ENCODE data around the gene MIA2. TPM values are rescaled to one million over a fixed set of nuclear protein-coding genes. Genes with fewer than 3 reads are reported as not detected.

MIA2 gene
- total and polyA plus RNA-seq, 2 donors, result 22.9 to 41.2 TPM

DNA sequence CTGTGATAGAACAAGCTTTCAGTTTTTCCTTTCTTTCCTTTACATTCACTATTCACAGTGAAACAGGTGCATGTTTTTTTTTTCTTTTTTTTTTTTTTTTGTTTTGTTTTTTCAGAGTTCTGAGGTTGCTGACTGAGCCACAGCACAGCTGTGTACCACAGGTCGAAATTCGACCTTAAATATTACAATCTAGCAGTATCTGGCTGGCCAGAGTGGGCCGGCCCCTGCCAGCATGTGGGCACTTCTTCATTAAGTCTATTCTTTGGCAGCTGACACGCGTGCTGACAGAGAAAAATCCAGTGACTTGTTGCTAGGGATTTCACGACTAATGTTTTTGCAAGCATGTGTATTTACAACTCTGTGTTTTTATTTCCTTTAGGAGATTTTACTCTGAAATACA, 164.7 kb downstream of the MIA2 start:
- Histone ChIP-seq H3K4me1 (ENCODE audit: control insufficient read depth in 2 of 2, insufficient read depth in 2 of 2, low read length in 2 of 2) (peaks cover 9% of the 10 kb centered on the region in 2 donors), H3K27ac (ENCODE audit: low read depth in 1 of 2, low read length in 1 of 2) (peak overlapping the region; percentile 15 to 76), H3K4me3 (ENCODE audit: low read length in 2 of 2) (no peak overlapping the region), H3K9me3 (ENCODE audit: control insufficient read depth in 2 of 2, insufficient read depth in 1 of 2, low read length in 1 of 2) (no peaks in the 10 kb centered on the region), H3K36me3 (ENCODE audit: control insufficient read depth in 2 of 2, insufficient read depth in 2 of 2, low read length in 1 of 2) (peaks cover 7 to 13% of the 10 kb centered on the region in 2 donors), H3K27me3 (ENCODE audit: control insufficient read depth in 2 of 2, insufficient read depth in 1 of 2, low read length in 1 of 2) (no peaks in the 10 kb centered on the region)
- WGBS, result 58% methylated on average over 6 of the region's 6 CpGs
- peak in 2 of 9 donors; percentile 9 to 48 for DNase-seq (ENCODE audit: low read depth in 6 of 9, low spot score in 9 of 9)

DNA sequence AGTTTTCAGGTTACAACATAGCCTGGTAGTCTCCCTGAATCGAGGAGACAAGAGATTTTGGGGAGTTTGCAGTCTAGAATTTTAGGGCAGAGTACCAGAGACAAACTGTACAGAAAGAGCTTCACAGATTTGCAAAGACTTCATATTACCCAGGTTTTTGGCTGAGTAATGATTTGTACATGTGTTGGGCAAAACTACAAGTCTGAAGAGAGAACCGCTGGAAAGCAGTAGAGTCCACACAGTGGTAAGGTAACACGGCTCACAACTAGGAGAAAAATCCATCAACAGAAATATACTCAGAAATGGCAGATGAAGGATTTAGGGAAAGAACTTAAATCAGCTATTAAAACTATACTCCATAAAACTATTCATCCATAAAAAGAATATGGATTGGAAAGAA, 172.8 kb downstream of the MIA2 start:
- no peaks in the 10 kb centered on the region for H3K27me3 ChIP-seq (ENCODE audit: control insufficient read depth in 2 of 2, insufficient read depth in 1 of 2, low read length in 1 of 2)
- 99% methylated on average over 3 of the region's 3 CpGs for WGBS
- H3K4me1 ChIP-seq (ENCODE audit: control insufficient read depth in 2 of 2, insufficient read depth in 2 of 2, low read length in 2 of 2), result no peaks in the 10 kb centered on the region
- no peak overlapping the region for H3K27ac ChIP-seq (ENCODE audit: low read depth in 1 of 2, low read length in 1 of 2)
- H3K4me3 ChIP-seq (ENCODE audit: low read length in 2 of 2), result no peak overlapping the region
- peaks cover 0 to 4% of the 10 kb centered on the region in 2 donors for H3K9me3 ChIP-seq (ENCODE audit: control insufficient read depth in 2 of 2, insufficient read depth in 1 of 2, low read length in 1 of 2)
- no peak for DNase-seq (ENCODE audit: low read depth in 6 of 9, low spot score in 9 of 9)
- H3K36me3 ChIP-seq (ENCODE audit: control insufficient read depth in 2 of 2, insufficient read depth in 2 of 2, low read length in 1 of 2), result no peaks in the 10 kb centered on the region

DNA sequence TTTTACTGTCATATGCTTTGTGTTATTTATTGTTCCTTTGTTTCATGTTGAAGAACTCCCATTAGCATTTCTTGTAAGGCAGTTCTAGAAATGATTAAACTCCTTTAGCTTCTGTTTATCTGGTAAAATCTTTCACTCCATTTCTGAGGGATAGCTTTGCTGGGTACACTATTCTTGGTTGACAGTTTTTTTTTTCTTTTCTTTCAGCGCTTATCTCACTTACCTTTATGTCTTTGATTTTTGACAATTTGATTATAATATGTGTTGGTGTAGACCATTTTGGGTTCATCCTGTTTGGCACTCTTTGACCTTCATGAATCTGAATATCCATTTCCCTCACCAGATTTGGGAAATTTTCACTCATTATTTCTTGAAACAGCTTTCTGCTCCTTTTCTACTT, 182.4 kb downstream of the MIA2 start:
- Histone ChIP-seq H3K27me3 (ENCODE audit: control insufficient read depth in 2 of 2, insufficient read depth in 1 of 2, low read length in 1 of 2) (no peaks in the 10 kb centered on the region), H3K9me3 (ENCODE audit: control insufficient read depth in 2 of 2, insufficient read depth in 1 of 2, low read length in 1 of 2) (peaks cover 3 to 14% of the 10 kb centered on the region in 2 donors)

DNA sequence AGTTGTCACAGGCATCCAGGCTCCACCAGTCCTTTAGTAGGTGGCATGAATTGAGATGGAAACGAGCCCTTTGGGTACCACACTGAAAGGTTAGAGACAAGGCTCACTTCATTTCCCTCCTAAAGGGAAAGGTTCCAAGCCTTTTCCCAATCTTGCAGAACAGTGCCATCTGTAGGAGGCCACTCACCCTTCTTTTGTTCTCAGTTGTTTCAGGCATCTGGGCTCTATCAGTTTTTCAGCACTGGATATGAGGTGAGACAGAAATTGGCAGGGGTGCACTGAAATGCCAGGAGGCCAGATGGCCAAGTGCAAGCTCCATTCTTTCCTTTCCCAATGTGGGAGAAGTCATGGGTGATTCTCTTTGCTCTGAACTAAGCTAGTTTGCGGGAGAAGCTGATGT, 183.3 kb downstream of the MIA2 start:
- H3K36me3 ChIP-seq (ENCODE audit: control insufficient read depth in 2 of 2, insufficient read depth in 2 of 2, low read length in 1 of 2), result peaks cover 4 to 5% of the 10 kb centered on the region in 2 donors
- peaks cover 3 to 9% of the 10 kb centered on the region in 2 donors for H3K9me3 ChIP-seq (ENCODE audit: control insufficient read depth in 2 of 2, insufficient read depth in 1 of 2, low read length in 1 of 2)
- H3K27me3 ChIP-seq (ENCODE audit: control insufficient read depth in 2 of 2, insufficient read depth in 1 of 2, low read length in 1 of 2), result no peaks in the 10 kb centered on the region
- peaks cover 0 to 3% of the 10 kb centered on the region in 2 donors for H3K4me1 ChIP-seq (ENCODE audit: control insufficient read depth in 2 of 2, insufficient read depth in 2 of 2, low read length in 2 of 2)
- DNase-seq (ENCODE audit: low read depth in 6 of 9, low spot score in 9 of 9), result no peak
- no peak overlapping the region for H3K4me3 ChIP-seq (ENCODE audit: low read length in 2 of 2)
- 97% methylated on average over 2 of the region's 2 CpGs for WGBS
- H3K27ac ChIP-seq (ENCODE audit: low read depth in 1 of 2, low read length in 1 of 2), result no peak overlapping the region

More for the DNA sequence above, 182.4 kb downstream of the MIA2 start:
- DNase-seq (ENCODE audit: low read depth in 6 of 9, low spot score in 9 of 9), result peak in 1 of 9 donors; percentile 15
- Histone ChIP-seq H3K4me3 (ENCODE audit: low read length in 2 of 2) (no peak overlapping the region), H3K27ac (ENCODE audit: low read depth in 1 of 2, low read length in 1 of 2) (no peak overlapping the region), H3K36me3 (ENCODE audit: control insufficient read depth in 2 of 2, insufficient read depth in 2 of 2, low read length in 1 of 2) (peaks cover 4 to 5% of the 10 kb centered on the region in 2 donors), H3K4me1 (ENCODE audit: control insufficient read depth in 2 of 2, insufficient read depth in 2 of 2, low read length in 2 of 2) (peaks cover 0 to 3% of the 10 kb centered on the region in 2 donors)
- 97% methylated on average over 1 of the region's 1 CpG for WGBS

DNA sequence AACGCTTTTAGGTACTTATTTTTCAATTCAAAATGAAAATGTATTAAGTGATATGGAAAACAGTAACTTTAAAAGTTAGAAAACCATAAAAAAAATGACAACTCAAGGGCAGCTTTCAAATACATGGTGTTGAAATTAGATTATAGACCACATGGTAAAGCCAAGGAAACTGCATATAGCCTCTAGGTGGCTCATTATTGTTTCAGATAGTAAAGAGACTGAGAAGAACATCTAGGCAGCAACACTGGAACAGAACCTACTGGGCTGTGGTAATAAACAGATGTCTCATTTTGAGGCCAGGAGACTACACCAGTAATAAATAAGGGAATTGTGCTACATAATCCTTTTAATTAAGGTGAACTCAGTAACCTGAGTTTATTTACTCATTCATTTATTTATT, 185.6 kb downstream of the MIA2 start:
- Histone ChIP-seq H3K27ac (ENCODE audit: low read depth in 1 of 2, low read length in 1 of 2) (no peak overlapping the region), H3K27me3 (ENCODE audit: control insufficient read depth in 2 of 2, insufficient read depth in 1 of 2, low read length in 1 of 2) (no peaks in the 10 kb centered on the region), H3K9me3 (ENCODE audit: control insufficient read depth in 2 of 2, insufficient read depth in 1 of 2, low read length in 1 of 2) (peaks cover 3 to 9% of the 10 kb centered on the region in 2 donors), H3K4me1 (ENCODE audit: control insufficient read depth in 2 of 2, insufficient read depth in 2 of 2, low read length in 2 of 2) (peaks cover 0 to 3% of the 10 kb centered on the region in 2 donors), H3K4me3 (ENCODE audit: low read length in 2 of 2) (no peak overlapping the region), H3K36me3 (ENCODE audit: control insufficient read depth in 2 of 2, insufficient read depth in 2 of 2, low read length in 1 of 2) (peaks cover 4 to 5% of the 10 kb centered on the region in 2 donors)
- 99% methylated on average over 1 of the region's 1 CpG for WGBS
- DNase-seq (ENCODE audit: low read depth in 6 of 9, low spot score in 9 of 9), result no peak

DNA sequence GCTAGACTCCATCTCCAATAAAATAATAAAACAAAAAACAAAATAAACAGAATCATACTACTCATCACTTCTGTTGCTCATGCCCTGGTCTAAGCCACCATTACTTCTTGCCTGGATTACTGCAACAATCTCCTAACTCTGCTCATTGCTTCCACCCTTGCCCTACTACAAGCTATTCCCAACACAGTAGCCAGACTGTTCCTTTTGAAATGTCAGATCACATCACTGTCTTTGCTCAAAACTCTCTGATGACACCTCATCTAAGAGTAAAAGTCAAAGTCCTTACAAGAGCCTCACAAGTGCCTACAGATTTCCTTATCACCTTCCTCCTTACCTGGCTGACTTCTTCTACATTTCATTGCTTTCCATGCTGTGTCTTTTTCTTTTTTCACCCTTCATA, 188.5 kb downstream of the MIA2 start:
- Histone ChIP-seq H3K4me3 (ENCODE audit: low read length in 2 of 2) (no peak overlapping the region), H3K9me3 (ENCODE audit: control insufficient read depth in 2 of 2, insufficient read depth in 1 of 2, low read length in 1 of 2) (peaks cover 0 to under 1% of the 10 kb centered on the region in 2 donors), H3K4me1 (ENCODE audit: control insufficient read depth in 2 of 2, insufficient read depth in 2 of 2, low read length in 2 of 2) (peaks cover 6 to 8% of the 10 kb centered on the region in 2 donors), H3K27ac (ENCODE audit: low read depth in 1 of 2, low read length in 1 of 2) (peak overlapping the region in 1 of 2 donors; percentile 18), H3K36me3 (ENCODE audit: control insufficient read depth in 2 of 2, insufficient read depth in 2 of 2, low read length in 1 of 2) (peaks cover 0 to under 1% of the 10 kb centered on the region in 2 donors), H3K27me3 (ENCODE audit: control insufficient read depth in 2 of 2, insufficient read depth in 1 of 2, low read length in 1 of 2) (no peaks in the 10 kb centered on the region)
- no peak for DNase-seq (ENCODE audit: low read depth in 6 of 9, low spot score in 9 of 9)

DNA sequence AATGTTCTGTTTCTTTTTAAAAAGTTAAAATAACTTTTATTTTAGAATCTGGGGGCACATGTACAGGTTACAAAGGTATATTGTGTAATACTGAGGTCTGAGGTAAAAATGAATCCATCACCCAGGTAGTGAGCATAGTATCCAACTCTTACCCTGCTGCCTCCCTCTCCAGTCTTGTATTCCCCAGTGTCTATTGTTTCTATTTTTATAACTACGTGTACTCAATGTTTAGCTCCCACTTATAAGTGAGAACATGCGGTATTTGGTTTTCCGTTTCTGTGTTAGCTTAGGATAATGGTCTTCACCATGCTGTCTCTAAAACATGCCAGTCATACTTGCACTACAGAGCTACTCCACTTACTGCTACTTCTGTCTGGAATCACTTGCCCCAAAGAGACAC, 190.1 kb downstream of the MIA2 start:
- H3K27ac ChIP-seq (ENCODE audit: low read depth in 1 of 2, low read length in 1 of 2), result no peak overlapping the region
- no peaks in the 10 kb centered on the region for H3K27me3 ChIP-seq (ENCODE audit: control insufficient read depth in 2 of 2, insufficient read depth in 1 of 2, low read length in 1 of 2)
- no peak for DNase-seq (ENCODE audit: low read depth in 6 of 9, low spot score in 9 of 9)
- no peak overlapping the region for H3K4me3 ChIP-seq (ENCODE audit: low read length in 2 of 2)
- H3K9me3 ChIP-seq (ENCODE audit: control insufficient read depth in 2 of 2, insufficient read depth in 1 of 2, low read length in 1 of 2), result no peaks in the 10 kb centered on the region
- H3K4me1 ChIP-seq (ENCODE audit: control insufficient read depth in 2 of 2, insufficient read depth in 2 of 2, low read length in 2 of 2), result peaks cover 6 to 8% of the 10 kb centered on the region in 2 donors
- H3K36me3 ChIP-seq (ENCODE audit: control insufficient read depth in 2 of 2, insufficient read depth in 2 of 2, low read length in 1 of 2), result no peaks in the 10 kb centered on the region
- WGBS, result 96% methylated on average over 3 of the region's 3 CpGs

DNA sequence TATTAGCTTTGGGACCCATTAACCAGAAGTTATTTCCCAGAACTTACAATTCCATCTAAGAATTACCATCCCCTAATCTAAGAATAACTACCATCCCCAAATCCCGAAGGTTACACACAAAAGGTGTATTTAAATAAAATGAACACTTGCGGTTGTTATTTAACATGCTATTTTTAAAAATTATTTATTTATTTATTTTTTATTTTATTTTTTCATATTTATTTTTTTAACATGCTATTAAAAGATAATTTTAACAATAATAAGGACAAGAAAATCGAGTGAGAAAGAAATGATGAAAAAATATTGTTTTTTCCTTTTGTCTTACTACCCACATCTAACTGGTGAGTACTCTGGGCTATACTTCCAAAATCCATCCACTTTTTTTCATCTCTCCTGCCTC, 192.2 kb downstream of the MIA2 start:
- no peak overlapping the region for H3K4me3 ChIP-seq (ENCODE audit: low read length in 2 of 2)
- DNase-seq (ENCODE audit: low read depth in 6 of 9, low spot score in 9 of 9), result no peak
- H3K27me3 ChIP-seq (ENCODE audit: control insufficient read depth in 2 of 2, insufficient read depth in 1 of 2, low read length in 1 of 2), result no peaks in the 10 kb centered on the region
- peaks cover 9 to 15% of the 10 kb centered on the region in 2 donors for H3K4me1 ChIP-seq (ENCODE audit: control insufficient read depth in 2 of 2, insufficient read depth in 2 of 2, low read length in 2 of 2)
- no peaks in the 10 kb centered on the region for H3K9me3 ChIP-seq (ENCODE audit: control insufficient read depth in 2 of 2, insufficient read depth in 1 of 2, low read length in 1 of 2)
- no peak overlapping the region for H3K27ac ChIP-seq (ENCODE audit: low read depth in 1 of 2, low read length in 1 of 2)
- 97% methylated on average over 3 of the region's 3 CpGs for WGBS
- no peaks in the 10 kb centered on the region for H3K36me3 ChIP-seq (ENCODE audit: control insufficient read depth in 2 of 2, insufficient read depth in 2 of 2, low read length in 1 of 2)

DNA sequence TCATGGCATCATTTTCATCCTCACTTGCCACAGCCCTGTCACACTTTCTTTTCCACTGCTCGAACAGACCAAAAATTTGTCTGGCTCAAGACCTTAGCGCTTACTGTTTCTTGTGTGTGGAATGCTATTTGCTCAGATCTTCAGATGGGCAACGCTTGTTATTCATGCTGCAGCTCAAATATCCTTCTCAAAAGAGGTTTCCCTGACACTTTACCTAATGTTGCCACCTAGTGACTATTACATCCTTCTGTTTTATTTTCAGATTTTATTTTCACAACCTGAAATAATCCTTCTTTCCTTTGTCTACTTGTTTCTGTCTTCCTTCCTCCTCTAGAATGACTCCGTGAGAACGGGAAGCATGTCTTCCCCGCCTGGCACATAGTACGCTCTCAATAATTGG, 192.9 kb downstream of the MIA2 start:
- 28% methylated on average over 7 of the region's 7 CpGs for WGBS
- H3K4me1 ChIP-seq (ENCODE audit: control insufficient read depth in 2 of 2, insufficient read depth in 2 of 2, low read length in 2 of 2), result peaks cover 9 to 15% of the 10 kb centered on the region in 2 donors
- no peak overlapping the region for H3K4me3 ChIP-seq (ENCODE audit: low read length in 2 of 2)
- H3K27me3 ChIP-seq (ENCODE audit: control insufficient read depth in 2 of 2, insufficient read depth in 1 of 2, low read length in 1 of 2), result no peaks in the 10 kb centered on the region
- no peaks in the 10 kb centered on the region for H3K9me3 ChIP-seq (ENCODE audit: control insufficient read depth in 2 of 2, insufficient read depth in 1 of 2, low read length in 1 of 2)
- DNase-seq (ENCODE audit: low read depth in 6 of 9, low spot score in 9 of 9), result peak in 5 of 9 donors; percentile 9 to 62 (median 28)
- no peaks in the 10 kb centered on the region for H3K36me3 ChIP-seq (ENCODE audit: control insufficient read depth in 2 of 2, insufficient read depth in 2 of 2, low read length in 1 of 2)
- H3K27ac ChIP-seq (ENCODE audit: low read depth in 1 of 2, low read length in 1 of 2), result no peak overlapping the region

Data from thymus (tissue), 11 donors.